GM12864 (cell line): ENCODE results near the gene OPN4.
A peak's percentile ranks its signal among the peaks of the same experiment; 100 is the strongest.

ENCODE experiments used
- DNase-seq: peaks from one replicate; pipeline ENCODE4 v3.0.0-alpha.2; 2011; ENCODE audit warnings: low read depth
- H3K4me3 ChIP-seq: 2 replicates; pipeline ENCODE4 v1.5.1; 2011; ENCODE audit warnings: mild to moderate bottlenecking, low read depth, low read length, control low read depth
- CTCF ChIP-seq: IDR thresholded peaks from 2 replicates; pipeline ENCODE4 v1.5.1; 2011; ENCODE audit warnings: low read depth, mild to moderate bottlenecking, moderate library complexity, low read length, control low read depth, inconsistent platforms; ENCODE audit errors: missing control alignments

OPN4 gene

GRCh38 chr10:86693275-86693674, 38.9 kb downstream of the OPN4 start:
- H3K4me3 ChIP-seq = no peak overlapping the region
- no peak for DNase-seq
- TF ChIP-seq CTCF = no peak

- peak; percentile 71 for TF ChIP-seq CTCF
- DNase-seq = no peak
- H3K4me3 ChIP-seq = no peak overlapping the region
Measured at GRCh38 chr10:86693721-86694369, 39.5 kb downstream of the OPN4 start.

GRCh38 chr10:86698207-86698940, 44.0 kb downstream of the OPN4 start:
- H3K4me3 ChIP-seq = no peak overlapping the region
- no peak for TF ChIP-seq CTCF
- no peak for DNase-seq

- no peak for DNase-seq
- no peak overlapping the region for H3K4me3 ChIP-seq
- no peak for TF ChIP-seq CTCF
Measured at GRCh38 chr10:86699125-86699524, 44.8 kb downstream of the OPN4 start.

- no peak overlapping the region for H3K4me3 ChIP-seq
- TF ChIP-seq CTCF = no peak
- DNase-seq = no peak
Measured at GRCh38 chr10:86699541-86699940, 45.2 kb downstream of the OPN4 start.

GRCh38 chr10:86699991-86700840, 45.9 kb downstream of the OPN4 start:
- TF ChIP-seq CTCF = no peak
- no peak overlapping the region for H3K4me3 ChIP-seq
- DNase-seq = no peak
